ENCODE results near the gene FBXW12.

DNA sequence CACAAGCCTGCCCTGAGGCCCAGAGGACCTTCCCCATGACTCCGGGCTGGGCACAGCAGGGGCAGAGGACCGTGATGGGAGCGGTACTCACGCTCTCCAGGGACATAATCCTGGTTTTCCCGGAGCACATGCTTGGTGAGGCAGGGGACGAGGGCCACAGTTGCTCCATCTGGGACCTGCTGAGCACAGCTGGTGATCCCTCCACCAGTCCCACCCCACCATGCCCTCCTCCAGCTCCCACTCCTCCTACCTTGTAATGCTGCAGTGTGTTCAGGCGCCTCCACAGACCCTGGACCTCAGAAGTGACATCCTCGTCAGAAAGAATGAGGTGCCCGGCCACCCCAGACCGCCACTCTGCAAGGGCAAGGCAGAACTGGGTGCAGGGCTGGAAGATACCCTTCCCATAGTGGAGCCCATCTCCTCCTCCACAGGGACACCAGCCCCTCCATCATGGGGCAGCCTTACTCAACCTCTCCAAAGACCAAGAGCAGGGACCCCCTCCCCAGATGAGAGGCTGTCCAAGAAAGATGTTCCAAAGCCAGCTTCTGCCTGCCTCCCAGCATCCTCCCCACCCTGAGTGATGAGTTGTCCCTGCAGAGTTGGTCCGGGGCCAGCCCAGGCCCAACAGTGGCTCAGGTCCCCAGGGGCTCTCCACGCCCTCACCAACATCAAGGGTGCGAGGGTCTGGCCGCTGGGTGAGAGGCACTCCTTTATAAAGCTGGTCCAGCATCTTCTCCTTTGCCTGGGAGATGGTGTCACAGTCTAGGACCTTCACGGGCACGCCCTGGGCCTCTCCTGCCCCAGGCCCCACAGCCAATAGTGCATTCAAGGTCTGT, 38.4 kb downstream of the FBXW12 start:
- no peak for TF ChIP-seq POLR2AphosphoS5 (IDR thresholded peaks at IDR 0.05; ENCODE audit: low read depth, low read length)
- no peak for TF ChIP-seq SIN3A (IDR thresholded peaks at IDR 0.05; ENCODE audit: borderline replicate concordance, insufficient read depth, low read length)
